SK-N-SH (cell line): Measurements from ENCODE around the gene C10orf90. TPM values are rescaled to one million over a fixed set of nuclear protein-coding genes. Genes with fewer than 3 reads are reported as not detected.

ENCODE experiments used
- CTCF ChIA-PET: fragments of 300-600, 350-600 bp; formaldehyde crosslinking; extraction: SDS; loops from one replicate; lab custom pipeline; 2021; lab: Yijun Ruan, JAX
- POLR2A ChIA-PET: fragments of 350-600 bp; sonication (Branson Sonifier 250); formaldehyde crosslinking; extraction: SDS; loops from one replicate; lab custom pipeline; 2020; ENCODE audit warnings: antibody characterized with exemption, inconsistent platforms; lab: Yijun Ruan, JAX
- DNase-seq: peaks from one replicate; pipeline ENCODE4 v3.0.0; 2012
- H2AFZ ChIP-seq: fragments of 200-600 bp; sonication (generic); 2 replicates; pipeline ENCODE4 v1.8.1; 2016; ENCODE audit warnings: antibody characterized with exemption, mild to moderate bottlenecking, low read depth
- H3F3A ChIP-seq: fragments of 200-600 bp; sonication (generic); replicated peaks from 2 replicates; pipeline ENCODE3; 2016; ENCODE audit warnings: antibody characterized with exemption, mild to moderate bottlenecking; ENCODE audit not compliant: insufficient read depth
- H3K27ac ChIP-seq, 2 experiments: fragments of 200-500 bp in 1 of 2; fragments of 200-600 bp in 1 of 2; sonication (Bioruptor generic) in 1 of 2; sonication (generic), shearing (Covaris generic) in 1 of 2; 2 replicates each; pipeline versions ENCODE4 v1.5.1 to v1.6.1; 2014 to 2016; ENCODE audit warnings: low read depth in 2 of 2, inconsistent platforms in 1 of 2, low read length in 1 of 2, mild to moderate bottlenecking in 1 of 2, mixed read lengths in 1 of 2
- H3K27me3 ChIP-seq: fragments of 200-600 bp; sonication (generic), shearing (Covaris generic); 2 replicates; pipeline ENCODE4 v1.6.1; 2016; ENCODE audit warnings: mixed run types; ENCODE audit not compliant: insufficient read depth
- H3K36me3 ChIP-seq, 2 experiments: fragments of 200-500 bp in 1 of 2; fragments of 200-600 bp in 1 of 2; sonication (Bioruptor generic) in 1 of 2; sonication (generic) in 1 of 2; replicated peaks in 1 of 2; 2 replicates each; pipeline versions ENCODE3 to v1.5.1; 2014 to 2016; ENCODE audit warnings: low read length in 1 of 2, mild to moderate bottlenecking in 1 of 2; ENCODE audit not compliant: insufficient read depth in 2 of 2, control insufficient read depth in 1 of 2
- H3K4me1 ChIP-seq, 2 experiments: fragments of 200-500 bp in 1 of 2; fragments of 200-600 bp in 1 of 2; sonication (Bioruptor generic) in 1 of 2; sonication (generic), shearing (Covaris generic) in 1 of 2; 2 replicates each; pipeline versions ENCODE4 v1.5.1 to v1.6.1; 2014 to 2016; ENCODE audit warnings: low read depth in 1 of 2, low read length in 1 of 2, mixed run types in 1 of 2; ENCODE audit not compliant: insufficient read depth in 2 of 2, control insufficient read depth in 1 of 2
- H3K4me2 ChIP-seq: fragments of 200-600 bp; sonication (generic), shearing (Covaris generic); 2 replicates; pipeline ENCODE4 v1.6.1; 2017; ENCODE audit warnings: mixed run types
- H3K4me3 ChIP-seq, 2 experiments: fragments of 200-500 bp in 1 of 2; fragments of 200-600 bp in 1 of 2; sonication (Bioruptor generic) in 1 of 2; sonication (generic), shearing (Covaris generic) in 1 of 2; 2 replicates each; pipeline versions ENCODE4 v1.5.1 to v1.8.1; 2014 to 2016; ENCODE audit warnings: low read depth in 2 of 2, inconsistent platforms in 1 of 2, low read length in 1 of 2, mild to moderate bottlenecking in 1 of 2, mixed read lengths in 1 of 2, moderate library complexity in 1 of 2
- H3K79me2 ChIP-seq: fragments of 200-600 bp; sonication (generic); 2 replicates; pipeline ENCODE4 v1.8.1; 2017; ENCODE audit warnings: mild to moderate bottlenecking; ENCODE audit not compliant: insufficient read depth
- H3K9ac ChIP-seq: fragments of 200-600 bp; sonication (generic); 2 replicates; pipeline ENCODE4 v1.6.1; 2017; ENCODE audit warnings: mixed run types
- H3K9me2 ChIP-seq: fragments of 200-600 bp; sonication (generic); 2 replicates; pipeline ENCODE4 v1.6.1; 2017; ENCODE audit warnings: mixed run types
- H3K9me3 ChIP-seq: fragments of 200-600 bp; sonication (generic); 2 replicates; pipeline ENCODE4 v1.6.1; 2017; ENCODE audit warnings: mixed run types, mild to moderate bottlenecking, moderate library complexity
- H4K20me1 ChIP-seq: fragments of 200-600 bp; sonication (generic); 2 replicates; pipeline ENCODE4 v1.6.1; 2017; ENCODE audit warnings: mild to moderate bottlenecking, mixed run types; ENCODE audit not compliant: insufficient read depth
- CTCF ChIP-seq: fragments of 200-600 bp; sonication (generic); IDR thresholded peaks from 2 replicates; pipeline ENCODE4 v1.6.1; 2017; ENCODE audit warnings: antibody characterized with exemption, mild to moderate bottlenecking, moderate library complexity
- EZH2phosphoT487 ChIP-seq: fragments of 200-600 bp; sonication (generic); IDR thresholded peaks from 2 replicates; pipeline ENCODE4 v1.6.1; 2017; ENCODE audit warnings: low read depth, mixed run types, mild to moderate bottlenecking, antibody characterized with exemption, moderate library complexity, borderline replicate concordance
- FOXJ3 ChIP-seq: sonication (generic); formaldehyde crosslinking; IDR thresholded peaks from 2 replicates; pipeline ENCODE4 v1.5.1; 2020; ENCODE audit warnings: mild to moderate bottlenecking, missing genetic modification reagents
- FOXM1 ChIP-seq: IDR thresholded peaks from 2 replicates; pipeline ENCODE4 v1.4.0; 2012; ENCODE audit warnings: low read depth, mild to moderate bottlenecking
- IRF3 ChIP-seq: fragments of 150-350 bp; IDR thresholded peaks from 2 replicates; pipeline ENCODE4 v1.6.1; 2016; ENCODE audit warnings: mild to moderate bottlenecking, low read depth, low read length
- MEF2A ChIP-seq: IDR thresholded peaks from 2 replicates; pipeline ENCODE4 v1.4.0; 2012; ENCODE audit warnings: low read depth, borderline replicate concordance
- POLR2AphosphoS5 ChIP-seq: IDR thresholded peaks from 2 replicates; pipeline ENCODE4 v1.6.1; 2012; ENCODE audit warnings: low read depth, low read length
- RAD21 ChIP-seq: IDR thresholded peaks from 2 replicates; pipeline ENCODE4 v1.6.1; 2012; ENCODE audit warnings: mild to moderate bottlenecking, low read length
- RCOR1 ChIP-seq: fragments of 150-350 bp; IDR thresholded peaks from 2 replicates; pipeline ENCODE4 v1.6.1; 2017; ENCODE audit warnings: antibody characterized with exemption, low read length
- RFX5 ChIP-seq: IDR thresholded peaks from 2 replicates; pipeline ENCODE4 v1.6.1; 2012; ENCODE audit warnings: mild to moderate bottlenecking, improper control_type of control experiment, low read length
- RXRA ChIP-seq: IDR thresholded peaks from 2 replicates; pipeline ENCODE4 v1.4.0; 2012; ENCODE audit warnings: low read depth, mild to moderate bottlenecking, borderline replicate concordance
- SIN3A ChIP-seq: IDR thresholded peaks from 2 replicates; pipeline ENCODE4 v1.6.1; 2012; ENCODE audit warnings: low read depth, mild to moderate bottlenecking, low read length, moderate library complexity, borderline replicate concordance
- SMC3 ChIP-seq: IDR thresholded peaks from 2 replicates; pipeline ENCODE4 v1.6.1; 2012; ENCODE audit warnings: low read depth, low read length, improper control_type of control experiment
- TAF1 ChIP-seq: IDR thresholded peaks from 2 replicates; pipeline ENCODE4 v1.6.1; 2012; ENCODE audit warnings: low read depth, mild to moderate bottlenecking, low read length, moderate library complexity, borderline replicate concordance
- TCF12 ChIP-seq: IDR thresholded peaks from 2 replicates; pipeline ENCODE4 v1.4.0; 2012
- TEAD4 ChIP-seq: IDR thresholded peaks from 2 replicates; pipeline ENCODE4 v1.4.0; 2012; ENCODE audit warnings: mild to moderate bottlenecking, borderline replicate concordance; ENCODE audit not compliant: insufficient read depth
- USF2 ChIP-seq: fragments of 150-350 bp; IDR thresholded peaks from 2 replicates; pipeline ENCODE4 v1.6.1; 2017; ENCODE audit warnings: antibody characterized with exemption, low read length, low read depth, borderline replicate concordance
- ZBTB33 ChIP-seq: IDR thresholded peaks from 2 replicates; pipeline ENCODE4 v1.4.0; 2012; ENCODE audit warnings: low read depth, borderline replicate concordance
- WGBS: methylation state at CpG from one replicate; pipeline ENCODE4 v1.1.6; 2017; ENCODE audit warnings: low lambda C conversion rate; 5-methylcytosine and 5-hydroxymethylcytosine counted together
- polyA plus RNA-seq, 3 experiments: library from polyadenylated mRNA; depleted of rRNA; stranded (reverse); fragments of >200 nt; gene quantifications; 2 replicates each; pipeline ENCODE4 v1.2.3, GENCODE V29; 2012

The C10orf90 gene
- polyA plus RNA-seq, 1 of the 3 experiments (the other 2 are of a cell fraction): 0.21 TPM

GRCh38 chr10:126593968-126594701 lies 76.4 kb downstream of the C10orf90 start:
- no peaks in the 10 kb centered on the region for H3F3A ChIP-seq
- no peak overlapping the region for H3K27ac ChIP-seq
- ChIA-PET CTCF (no interaction called here), POLR2A (no interaction called here)
- TF ChIP-seq FOXJ3 (CRISPR knock-in tag): no peak
- TF ChIP-seq MEF2A: no peak
- no peak for TF ChIP-seq TCF12
- no peak for TF ChIP-seq RXRA
- H3K9me2 ChIP-seq: no peaks in the 10 kb centered on the region
- 34% methylated on average over 4 of the region's 4 CpGs for WGBS
- H3K9me3 ChIP-seq: no peaks in the 10 kb centered on the region
- no peak for DNase-seq
- no peaks in the 10 kb centered on the region for H3K79me2 ChIP-seq
- no peak overlapping the region for H3K4me2 ChIP-seq
- no peaks in the 10 kb centered on the region for H3K36me3 ChIP-seq
- no peaks in the 10 kb centered on the region for H4K20me1 ChIP-seq
- no peaks in the 10 kb centered on the region for H3K27me3 ChIP-seq
- H3K9ac ChIP-seq: no peak overlapping the region
- H2AFZ ChIP-seq: no peak overlapping the region
- H3K4me3 ChIP-seq: no peak overlapping the region
- no peaks in the 10 kb centered on the region for H3K4me1 ChIP-seq

- CTCF ChIA-PET: no interaction called here
- Histone ChIP-seq H3K4me2 (no peak overlapping the region), H3K9me3 (no peaks in the 10 kb centered on the region), H3F3A (no peaks in the 10 kb centered on the region), H3K9ac (no peak overlapping the region), H3K4me1 (no peaks in the 10 kb centered on the region), H4K20me1 (no peaks in the 10 kb centered on the region), H3K9me2 (no peaks in the 10 kb centered on the region), H3K36me3 (no peaks in the 10 kb centered on the region), H3K4me3 (no peak overlapping the region), H3K27ac (no peak overlapping the region), H3K27me3 (no peaks in the 10 kb centered on the region), H2AFZ (no peak overlapping the region), H3K79me2 (no peaks in the 10 kb centered on the region)
- TF ChIP-seq SIN3A: no peak
- TF ChIP-seq FOXJ3 (CRISPR knock-in tag): no peak
- no peak for TF ChIP-seq MEF2A
- no peak for TF ChIP-seq ZBTB33
- TF ChIP-seq RCOR1: no peak
- no peak for TF ChIP-seq POLR2AphosphoS5
- TF ChIP-seq FOXM1: no peak
- no peak for TF ChIP-seq EZH2phosphoT487
- TF ChIP-seq TEAD4: no peak
- TF ChIP-seq TCF12: no peak
- TF ChIP-seq CTCF: no peak
- TF ChIP-seq SMC3: no peak
- no peak for TF ChIP-seq RAD21
- TF ChIP-seq RXRA: no peak
- TF ChIP-seq USF2: no peak
- no peak for TF ChIP-seq RFX5
- TF ChIP-seq IRF3: no peak
- TF ChIP-seq TAF1: no peak
- 52% methylated on average over 3 of the region's 3 CpGs for WGBS
- POLR2A ChIA-PET: no interaction called here
- no peak for DNase-seq
These were observed 77.6 kb downstream of the C10orf90 start for GRCh38 chr10:126592901-126593300.
